Lower leg skin (tissue), 3 donors: ENCODE results near the gene MYO7A.

ENCODE experiments used
- POLR2A ChIP-seq, 2 donors: fragments of 450-650 bp; IDR thresholded peaks; one replicate each; pipeline ENCODE4 v1.6.1; 2016 to 2017; ENCODE audit warnings: antibody characterized with exemption in 2 of 2, mild to moderate bottlenecking in 1 of 2, moderate library complexity in 1 of 2
- TF ChIP-seq, protein P1 (sequence below), 3 donors: fragments of 450-650 bp; IDR thresholded peaks; one replicate each; pipeline ENCODE4 v1.5.1; 2016; ENCODE audit warnings: antibody characterized with exemption in 3 of 3, mild to moderate bottlenecking in 3 of 3, moderate library complexity in 2 of 3

- TF ChIP-seq, protein P1, sequence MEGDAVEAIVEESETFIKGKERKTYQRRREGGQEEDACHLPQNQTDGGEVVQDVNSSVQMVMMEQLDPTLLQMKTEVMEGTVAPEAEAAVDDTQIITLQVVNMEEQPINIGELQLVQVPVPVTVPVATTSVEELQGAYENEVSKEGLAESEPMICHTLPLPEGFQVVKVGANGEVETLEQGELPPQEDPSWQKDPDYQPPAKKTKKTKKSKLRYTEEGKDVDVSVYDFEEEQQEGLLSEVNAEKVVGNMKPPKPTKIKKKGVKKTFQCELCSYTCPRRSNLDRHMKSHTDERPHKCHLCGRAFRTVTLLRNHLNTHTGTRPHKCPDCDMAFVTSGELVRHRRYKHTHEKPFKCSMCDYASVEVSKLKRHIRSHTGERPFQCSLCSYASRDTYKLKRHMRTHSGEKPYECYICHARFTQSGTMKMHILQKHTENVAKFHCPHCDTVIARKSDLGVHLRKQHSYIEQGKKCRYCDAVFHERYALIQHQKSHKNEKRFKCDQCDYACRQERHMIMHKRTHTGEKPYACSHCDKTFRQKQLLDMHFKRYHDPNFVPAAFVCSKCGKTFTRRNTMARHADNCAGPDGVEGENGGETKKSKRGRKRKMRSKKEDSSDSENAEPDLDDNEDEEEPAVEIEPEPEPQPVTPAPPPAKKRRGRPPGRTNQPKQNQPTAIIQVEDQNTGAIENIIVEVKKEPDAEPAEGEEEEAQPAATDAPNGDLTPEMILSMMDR (IDR thresholded peaks at IDR 0.05), result no peak
- TF ChIP-seq POLR2A (IDR thresholded peaks at IDR 0.05), result no peak
Observed at GRCh38 chr11:77095551-77096490, 32.2 kb upstream of the MYO7A start.
